ENCODE measurements around the gene EVX1. TPM values are rescaled to one million over a fixed set of nuclear protein-coding genes. Genes with fewer than 3 reads are reported as not detected.

Gene EVX1
- total RNA-seq: under 1 TPM; 0.25 to 0.33 TPM
- not detected for polyA plus RNA-seq (2013, experiment 1 of 2)
- polyA plus RNA-seq (2013, experiment 2 of 2): not detected
- 0 to 1.6 (median 0) reads per million in 172 experiments for total RNA-seq

- no peaks in the 10 kb centered on the region for H3K36me3 ChIP-seq (ENCODE audit: insufficient read depth, low read length)
- Mint-ChIP-seq H3K27me3 (peaks cover 81% of the 10 kb centered on the region), H3K27ac (peak within 1 kb of the TSS; percentile 62), H3K9me3 (no peaks in the 10 kb centered on the region), H3K4me1 (ENCODE audit: low read depth) (peaks cover 33% of the 10 kb centered on the region), H3K4me3 (peak within 1 kb of the TSS; percentile 69), H3K36me3 (ENCODE audit: low read depth) (no peaks in the 10 kb centered on the region)
- ATAC-seq (ENCODE audit: poor library complexity): peak; percentile 78
- DNase-seq: peak in 7 of 14 experiments; percentile 4 to 72 (median 56)
- peaks cover 0 to 40% of the 10 kb centered on the region in 2 experiments for H3K9me3 ChIP-seq (ENCODE audit: control insufficient read depth in 1 of 2, insufficient read depth in 1 of 2, low read length in 2 of 2)
- H3K4me3 ChIP-seq (ENCODE audit: low read length): no peak within 1 kb of the TSS
- intact Hi-C loops (cut with DNase I, micrococcal nuclease): no loop called here
- no peak for TF ChIP-seq CTCF (IDR thresholded peaks at IDR 0.05)
- ChIA-PET CTCF (no interaction called here), POLR2A (no interaction called here)
- H3K27me3 ChIP-seq (ENCODE audit: control insufficient read depth in 1 of 2, insufficient read depth in 2 of 2, low read length in 2 of 2): peaks cover 80 to 97% of the 10 kb centered on the region in 2 experiments
- H3K4me1 ChIP-seq (ENCODE audit: insufficient read depth, low read length): peaks cover 36% of the 10 kb centered on the region
- H3K27ac ChIP-seq (ENCODE audit: low read depth in 1 of 2, low read length in 2 of 2): no peak within 1 kb of the TSS
These were observed at the start of gene EVX1 for GRCh38 chr7:27242555-27243339. Gene EVX1 (plus strand): TSS chr7:27242802. CDS start chr7:27243031, 229 bp downstream.

DNA sequence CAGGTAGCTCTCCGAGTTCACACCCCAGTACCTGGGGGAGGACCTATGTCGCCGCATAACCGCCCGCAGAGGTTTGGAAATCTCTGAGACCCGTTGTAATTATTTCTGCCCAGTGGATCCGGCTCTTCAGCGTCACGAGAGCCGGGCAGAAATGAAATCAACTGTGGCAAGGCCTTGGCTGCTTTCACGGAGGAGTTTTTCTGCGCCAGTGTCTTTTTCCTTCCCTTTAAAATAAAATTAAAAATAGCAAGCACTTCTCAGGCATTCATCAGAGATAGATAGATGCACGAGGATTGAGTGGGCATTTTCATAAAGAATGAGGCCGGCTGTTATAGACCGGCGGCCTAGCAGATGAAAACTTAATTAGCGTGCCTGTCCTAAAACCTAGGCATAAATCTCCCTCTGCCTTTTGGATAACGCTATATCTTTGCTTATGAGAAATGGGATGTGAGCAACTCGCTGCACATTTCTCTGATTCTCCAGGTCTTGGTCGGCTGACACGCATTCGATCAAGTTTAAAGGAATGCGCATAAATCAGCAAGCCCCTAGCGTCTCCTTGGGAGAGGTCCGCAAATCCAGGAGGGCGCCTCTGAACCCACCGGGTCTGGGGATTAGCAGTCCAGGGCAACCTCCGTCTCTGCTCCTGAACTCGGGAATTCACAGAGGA is 49.1 kb upstream of the EVX1 start:
- peak overlapping the region; percentile 44 for H3K4me3 Mint-ChIP-seq
- CTCF ChIA-PET: interaction anchor here (1.4 kb wide), 1 partner anchor 25 kb away, joined by 3 read pairs; no protein-coding TSS in a partner anchor
- H3K27ac Mint-ChIP-seq: no peak overlapping the region
- peaks cover 50% of the 10 kb centered on the region for H3K4me1 Mint-ChIP-seq (ENCODE audit: low read depth)
- no peak overlapping the region for H3K4me3 ChIP-seq (ENCODE audit: low read length)
- H3K27ac ChIP-seq (ENCODE audit: low read depth in 1 of 2, low read length in 2 of 2): no peak overlapping the region
- ATAC-seq (ENCODE audit: poor library complexity) (no peak), DNase-seq (no peak)
- intact Hi-C loops (cut with DNase I, micrococcal nuclease): loop anchor here in 1 of 2 experiments (2.0 to 10.0 kb wide), 4 partner anchors 381 to 991 kb away; partner anchors contain the start of genes HIBADH, JAZF1 and TAX1BP1
- H3K9me3 ChIP-seq (ENCODE audit: control insufficient read depth in 1 of 2, insufficient read depth in 1 of 2, low read length in 2 of 2): peaks cover 0 to 29% of the 10 kb centered on the region in 2 experiments
- no peaks in the 10 kb centered on the region for H3K36me3 Mint-ChIP-seq (ENCODE audit: low read depth)
- no peak for TF ChIP-seq CTCF (IDR thresholded peaks at IDR 0.05)
- H3K27me3 Mint-ChIP-seq: peaks cover 99% of the 10 kb centered on the region
- H3K27me3 ChIP-seq (ENCODE audit: control insufficient read depth in 1 of 2, insufficient read depth in 2 of 2, low read length in 2 of 2): peaks cover 89 to 96% of the 10 kb centered on the region in 2 experiments
- no peaks in the 10 kb centered on the region for H3K36me3 ChIP-seq (ENCODE audit: insufficient read depth, low read length)
- H3K4me1 ChIP-seq (ENCODE audit: insufficient read depth, low read length): peaks cover 47% of the 10 kb centered on the region
- POLR2A ChIA-PET: interaction anchor here (0.6 to 1.5 kb wide), 2 partner anchors 31 to 62 kb away, joined by 3 to 5 read pairs; no protein-coding TSS in a partner anchor
- no peaks in the 10 kb centered on the region for H3K9me3 Mint-ChIP-seq

- no peak for DNase-seq
- Mint-ChIP-seq H3K4me3 (no peak overlapping the region), H3K9me3 (no peaks in the 10 kb centered on the region)
These were observed 48.6 kb upstream of the EVX1 start for GRCh38 chr7:27194002-27194352.

More at GRCh38 chr7:27194002-27194352, 48.6 kb upstream of the EVX1 start:
- POLR2A ChIA-PET: interaction anchor here (0.6 kb wide), 1 partner anchor 62 kb away, joined by 3 read pairs; no protein-coding TSS in a partner anchor
- no peak for ATAC-seq (ENCODE audit: poor library complexity)
- Histone ChIP-seq H3K36me3 (ENCODE audit: insufficient read depth, low read length) (no peaks in the 10 kb centered on the region), H3K4me1 (ENCODE audit: insufficient read depth, low read length) (peaks cover 47% of the 10 kb centered on the region), H3K4me3 (ENCODE audit: low read length) (no peak overlapping the region), H3K27ac (ENCODE audit: low read depth in 1 of 2, low read length in 2 of 2) (no peak overlapping the region), H3K27me3 (ENCODE audit: control insufficient read depth in 1 of 2, insufficient read depth in 2 of 2, low read length in 2 of 2) (peaks cover 89 to 96% of the 10 kb centered on the region in 2 experiments), H3K9me3 (ENCODE audit: control insufficient read depth in 1 of 2, insufficient read depth in 1 of 2, low read length in 2 of 2) (peaks cover 0 to 29% of the 10 kb centered on the region in 2 experiments)
- H3K36me3 Mint-ChIP-seq (ENCODE audit: low read depth): no peaks in the 10 kb centered on the region
- intact Hi-C loops (cut with DNase I, micrococcal nuclease): loop anchor here in 1 of 2 experiments (2.0 to 10.0 kb wide), 4 partner anchors 381 to 991 kb away; partner anchors contain the start of genes HIBADH, JAZF1 and TAX1BP1
- peaks cover 49% of the 10 kb centered on the region for H3K4me1 Mint-ChIP-seq (ENCODE audit: low read depth)
- no peak overlapping the region for H3K27ac Mint-ChIP-seq
- no peak for TF ChIP-seq CTCF (IDR thresholded peaks at IDR 0.05)
- H3K27me3 Mint-ChIP-seq: peaks cover 99% of the 10 kb centered on the region
- CTCF ChIA-PET: interaction anchor here (1.2 kb wide), 1 partner anchor 43 kb away, joined by 3 read pairs; no protein-coding TSS in a partner anchor
